LNCAP (cell line): ENCODE results near the gene RASGRP2.

Experiments used
- CTCF ChIP-seq: fragments of 450-650 bp; IDR thresholded peaks from 2 replicates; pipeline ENCODE4 v1.5.1; 2017; ENCODE audit warnings: mild to moderate bottlenecking

Gene RASGRP2

GRCh38 chr11:64767344-64768299 is 23.7 kb upstream of the RASGRP2 start:
- peak; percentile 92 for TF ChIP-seq CTCF

GRCh38 chr11:64766881-64767280 is 22.9 kb upstream of the RASGRP2 start:
- no peak for TF ChIP-seq CTCF

GRCh38 chr11:64765851-64766665 is 22.1 kb upstream of the RASGRP2 start:
- no peak for TF ChIP-seq CTCF

GRCh38 chr11:64765291-64765850 is 21.4 kb upstream of the RASGRP2 start:
- TF ChIP-seq CTCF: peak; percentile 30

- no peak for TF ChIP-seq CTCF
These were observed 20.8 kb upstream of the RASGRP2 start for GRCh38 chr11:64764753-64765152.

GRCh38 chr11:64764040-64764611 is 20.2 kb upstream of the RASGRP2 start:
- TF ChIP-seq CTCF: no peak

GRCh38 chr11:64763526-64764039 is 19.6 kb upstream of the RASGRP2 start:
- no peak for TF ChIP-seq CTCF
